SU-DHL-6 (cell line): ENCODE results near the gene CAP2.

Experiments used
- EZH2phosphoT487 ChIP-seq: fragments of 200-600 bp; sonication (generic), shearing (Covaris generic); conservative IDR thresholded peaks from 2 replicates; pipeline ENCODE4 v1.6.1; 2018; ENCODE audit warnings: mild to moderate bottlenecking, antibody characterized with exemption, low read length, moderate library complexity, mixed read lengths
- TF ChIP-seq, protein P1 (sequence below): fragments of 200-600 bp; sonication (generic); IDR thresholded peaks from one replicate; pipeline ENCODE4 v1.5.1; 2017; ENCODE audit warnings: antibody characterized with exemption, mild to moderate bottlenecking, low read length, moderate library complexity; ENCODE audit not compliant: insufficient read depth, poor library complexity, severe bottlenecking

GRCh38 chr6:17396256-17396655 is 2.9 kb downstream of the CAP2 start:
- TF ChIP-seq, protein P1, sequence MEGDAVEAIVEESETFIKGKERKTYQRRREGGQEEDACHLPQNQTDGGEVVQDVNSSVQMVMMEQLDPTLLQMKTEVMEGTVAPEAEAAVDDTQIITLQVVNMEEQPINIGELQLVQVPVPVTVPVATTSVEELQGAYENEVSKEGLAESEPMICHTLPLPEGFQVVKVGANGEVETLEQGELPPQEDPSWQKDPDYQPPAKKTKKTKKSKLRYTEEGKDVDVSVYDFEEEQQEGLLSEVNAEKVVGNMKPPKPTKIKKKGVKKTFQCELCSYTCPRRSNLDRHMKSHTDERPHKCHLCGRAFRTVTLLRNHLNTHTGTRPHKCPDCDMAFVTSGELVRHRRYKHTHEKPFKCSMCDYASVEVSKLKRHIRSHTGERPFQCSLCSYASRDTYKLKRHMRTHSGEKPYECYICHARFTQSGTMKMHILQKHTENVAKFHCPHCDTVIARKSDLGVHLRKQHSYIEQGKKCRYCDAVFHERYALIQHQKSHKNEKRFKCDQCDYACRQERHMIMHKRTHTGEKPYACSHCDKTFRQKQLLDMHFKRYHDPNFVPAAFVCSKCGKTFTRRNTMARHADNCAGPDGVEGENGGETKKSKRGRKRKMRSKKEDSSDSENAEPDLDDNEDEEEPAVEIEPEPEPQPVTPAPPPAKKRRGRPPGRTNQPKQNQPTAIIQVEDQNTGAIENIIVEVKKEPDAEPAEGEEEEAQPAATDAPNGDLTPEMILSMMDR = no peak
- no peak for TF ChIP-seq EZH2phosphoT487
